Sciatic nerve (tissue), 2 donors: Measurements from ENCODE around the gene RYR2. TPM values are rescaled to one million over a fixed set of nuclear protein-coding genes. Genes with fewer than 3 reads are reported as not detected.

ENCODE experiments used
- ATAC-seq: fragments of 200-7000 bp; cut with Tn5 transposase; one replicate; pipeline ENCODE4 v1.9.1; 2020; ENCODE audit warnings: mild to moderate bottlenecking, moderate library complexity
- DNase-seq: peaks from one replicate; pipeline ENCODE4 v3.0.0-alpha.2; 2020; ENCODE audit warnings: low spot score
- intact Hi-C: fragments of 100-400 bp; cut with DNase I; formaldehyde crosslinking; loops from one replicate; pipeline ENCODE4 v1.14.2; 2022
- microRNA-seq: library from miRNA; unstranded; fragments of <30 nt; microRNA quantifications from one replicate; pipeline ENCODE4 v1.2.0, GENCODE V29; 2020
- total RNA-seq: library from RNA; stranded (reverse); fragmentation: NEBNext Ultra II Directional; extraction: Animal tissue kit (Norgen Biotek cat#: 25700); gene quantifications from one replicate; pipeline ENCODE4 v1.2.1, GENCODE V29; 2021
- donor health status: DM: no; HTN: no; CAD: no.
- donor health status: DM: no; HTN: no; CAD: no.

RYR2 gene
- total RNA-seq, 1 donor from 2014 or later = 0.49 TPM

DNA sequence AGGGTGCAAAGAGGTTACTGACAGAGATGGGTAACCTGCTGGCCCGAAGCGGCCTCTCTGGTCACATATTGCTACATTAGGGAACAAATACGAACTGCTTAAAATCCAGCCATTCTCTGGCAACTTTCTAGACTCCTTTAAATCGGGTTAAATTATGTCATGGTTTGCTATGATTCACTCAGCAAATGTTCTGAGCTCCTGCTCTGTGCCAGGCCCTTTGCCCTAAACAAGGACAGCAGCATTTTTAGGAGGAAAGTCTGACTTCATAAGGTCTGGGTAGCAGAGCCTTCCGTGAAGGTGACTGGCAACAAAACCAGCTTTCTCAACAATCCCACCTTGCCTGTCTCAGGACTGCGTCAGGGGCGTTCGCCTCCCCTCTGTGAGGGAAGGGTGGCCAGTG, 833.3 kb downstream of the RYR2 start:
- intact Hi-C loops = no loop called here
- no peak for DNase-seq
- ATAC-seq = no peak

DNA sequence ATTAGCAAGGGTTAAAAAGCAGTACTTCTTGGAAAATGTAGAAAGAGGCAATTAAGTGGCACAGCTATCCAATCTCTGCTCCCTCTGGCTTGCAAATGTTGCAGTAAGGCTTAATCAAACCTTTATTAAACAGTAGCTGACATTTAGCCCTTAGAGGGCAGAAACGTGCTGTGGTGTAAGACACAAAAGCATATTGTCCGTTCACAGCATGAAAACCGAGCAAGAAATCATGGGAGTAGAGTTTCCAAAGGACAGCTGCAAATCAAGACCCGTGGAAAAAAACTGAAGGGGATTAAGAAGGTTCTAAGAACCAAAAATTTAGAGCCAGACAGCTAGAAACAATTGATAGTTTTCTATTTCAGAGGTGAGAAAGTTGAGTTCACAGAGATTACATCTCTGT, 835.6 kb downstream of the RYR2 start:
- ATAC-seq (no peak), DNase-seq (no peak)
- intact Hi-C loops = no loop called here

DNA sequence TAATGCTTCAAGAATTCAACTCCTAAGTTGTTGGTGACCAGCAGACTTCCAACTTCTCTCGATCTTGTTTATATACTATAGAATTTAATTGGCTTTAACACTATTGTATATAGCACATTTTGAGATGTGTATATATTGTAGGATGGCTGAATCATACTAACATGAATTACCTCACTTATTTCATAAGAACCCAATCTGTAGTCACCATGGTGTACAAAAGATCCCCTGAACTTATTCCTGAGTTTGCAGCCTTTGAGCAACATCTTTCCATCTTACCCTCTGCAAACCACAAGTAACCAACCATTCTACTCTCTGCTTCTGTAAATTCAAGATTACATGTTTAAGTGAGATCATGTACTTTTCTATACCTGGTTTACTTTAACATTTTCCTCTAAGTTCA, 836.4 kb downstream of the RYR2 start:
- DNase-seq (no peak), ATAC-seq (no peak)
- intact Hi-C loops = no loop called here

DNA sequence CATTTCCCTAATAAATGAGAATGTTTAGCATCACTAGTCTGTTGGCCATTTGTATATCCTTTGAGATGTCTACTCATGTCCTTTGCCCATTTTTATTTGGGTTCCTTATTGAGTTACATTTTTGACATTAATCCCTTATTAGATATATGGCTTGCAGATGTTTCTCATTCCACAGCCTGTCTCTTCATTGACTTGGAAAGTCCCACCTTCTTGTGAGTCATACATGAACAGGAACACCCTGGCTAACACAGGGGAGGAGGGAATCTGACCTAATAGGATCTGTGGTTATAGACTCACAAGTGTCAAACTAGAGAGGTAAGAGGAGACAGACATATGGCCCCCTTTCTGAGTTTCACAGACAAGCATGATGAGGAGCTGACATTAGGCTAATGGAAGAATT, 837.2 kb downstream of the RYR2 start:
- ATAC-seq = no peak
- no peak for DNase-seq
- intact Hi-C loops = no loop called here

Small RNA genes lying within 50 kb of the gene (microRNA-seq; reads per million reads assigned to microRNA genes)
- gene MIR4428 = not detected

Other genes with a start within 250 kb of the RYR2 start
- 64.0 TPM for gene MTR, start 246.9 kb upstream of the RYR2 start, total RNA-seq
- not detected for gene MT1HL1, start 37.7 kb upstream of the RYR2 start, total RNA-seq